ENCODE results near the gene KLRB1.
"Not testable (repeated sequence)": the region's sequence is repeated elsewhere in the genome, so short reads cannot be mapped to it uniquely, and the experiment has no call there.

The KLRB1 gene

DNA sequence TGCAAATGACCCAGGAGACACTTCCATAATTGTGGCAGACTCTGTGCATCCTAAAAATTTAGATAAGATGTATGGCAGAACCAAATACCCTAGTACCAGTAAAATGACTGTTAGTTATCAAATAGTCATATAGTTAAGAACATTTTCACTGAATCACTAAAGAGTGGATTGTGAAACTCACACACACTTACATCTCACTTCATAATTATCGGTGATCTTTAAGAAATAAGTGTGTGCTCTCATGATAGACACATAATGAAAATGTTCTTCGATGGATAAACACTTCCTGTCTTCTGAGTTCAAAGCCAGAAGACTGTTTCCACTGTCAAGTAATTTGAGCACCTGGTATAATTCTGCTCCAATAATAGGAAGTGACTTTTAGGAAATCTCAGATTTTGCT is 19.1 kb upstream of the KLRB1 start:
- no peak overlapping the region for H3K4me3 ChIP-seq (ENCODE audit: low read length)
- DNase-seq (ENCODE audit: low read depth, low spot score), result no peak

DNA sequence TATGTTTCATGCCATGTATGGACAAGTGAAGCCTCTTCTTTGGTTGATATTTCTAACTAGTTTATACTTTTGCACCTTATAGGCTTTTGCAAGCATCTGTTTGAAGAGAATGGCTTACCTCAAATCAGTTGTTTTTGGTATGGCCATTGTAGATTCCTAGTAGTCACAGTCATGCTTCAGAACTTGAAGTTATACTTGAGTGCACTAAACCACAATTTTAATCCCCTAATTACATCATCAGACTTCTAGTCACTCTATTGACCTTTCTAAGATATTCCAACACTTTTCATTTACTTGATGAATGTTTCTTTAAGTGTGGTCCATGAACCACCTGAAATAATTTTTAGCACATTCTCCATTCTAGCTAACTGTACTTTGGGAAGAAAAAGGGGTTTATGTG is 18.6 kb upstream of the KLRB1 start:
- no peak overlapping the region for H3K4me3 ChIP-seq (ENCODE audit: low read length)
- DNase-seq (ENCODE audit: low read depth, low spot score), result no peak

DNA sequence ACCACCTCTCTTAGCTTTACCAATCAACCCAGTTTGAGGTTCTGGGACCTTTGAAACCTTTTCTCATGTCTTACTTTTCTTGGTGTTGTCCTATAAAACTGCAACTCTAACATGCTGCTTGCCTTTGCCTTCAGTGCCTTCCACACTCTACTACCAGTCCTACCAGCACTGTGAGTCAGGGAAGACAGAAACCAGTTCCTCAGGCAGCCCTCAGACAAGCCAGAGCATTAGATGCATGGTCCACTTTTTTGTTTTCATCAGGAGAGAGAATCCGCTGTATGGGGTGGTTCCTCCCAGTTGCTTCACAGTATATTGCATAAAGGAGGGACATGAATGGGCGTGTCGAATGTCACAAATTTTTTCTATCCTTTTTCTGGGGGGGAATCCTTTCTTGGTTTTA is 17.3 kb upstream of the KLRB1 start:
- no peak overlapping the region for H3K4me3 ChIP-seq (ENCODE audit: low read length)
- DNase-seq (ENCODE audit: low read depth, low spot score), result no peak

GRCh38 chr12:9619411-9620179 is 11.9 kb upstream of the KLRB1 start:
- DNase-seq (ENCODE audit: low read depth, low spot score), result no peak
- H3K4me3 ChIP-seq (ENCODE audit: low read length), result no peak overlapping the region

DNA sequence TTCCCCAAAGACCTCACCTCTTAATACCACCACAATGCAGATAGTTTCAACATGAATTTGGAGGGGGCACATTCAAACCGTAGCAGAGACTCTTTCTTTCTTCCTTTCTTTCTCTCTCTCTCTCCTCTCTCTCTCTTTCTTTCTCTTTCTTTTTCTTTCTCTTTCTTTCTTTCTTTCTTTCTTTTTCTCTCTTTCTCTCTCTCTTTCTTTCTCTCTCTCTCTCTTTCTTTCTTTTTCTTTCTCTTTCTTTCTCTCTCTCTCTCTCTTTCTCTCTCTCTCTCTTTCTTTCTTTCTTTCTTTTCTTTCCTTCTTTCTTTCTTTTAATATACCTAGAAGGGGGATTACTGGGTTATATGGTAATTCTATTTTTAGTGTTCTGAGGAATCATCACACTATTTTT is 11.2 kb upstream of the KLRB1 start:
- H3K4me3 ChIP-seq (ENCODE audit: low read length); DNase-seq (ENCODE audit: low read depth, low spot score): not testable (repeated sequence)

- no peak overlapping the region for H3K4me3 ChIP-seq (ENCODE audit: low read length)
These were observed 9.4 kb upstream of the KLRB1 start for GRCh38 chr12:9617124-9617523.

GRCh38 chr12:9615420-9616136 is 7.9 kb upstream of the KLRB1 start:
- peak overlapping the region; percentile 10 for H3K4me3 ChIP-seq (ENCODE audit: low read length)
- DNase-seq (ENCODE audit: low read depth, low spot score), result peak; percentile 74

More at GRCh38 chr12:9617124-9617523, 9.4 kb upstream of the KLRB1 start:
- no peak for DNase-seq (ENCODE audit: low read depth, low spot score)

GRCh38 chr12:9610606-9611005 is 2.9 kb upstream of the KLRB1 start:
- not testable (repeated sequence) for DNase-seq (ENCODE audit: low read depth, low spot score); H3K4me3 ChIP-seq (ENCODE audit: low read length)

GRCh38 chr12:9606736-9607372 is 862 bp downstream of the KLRB1 start:
- DNase-seq (ENCODE audit: low read depth, low spot score), result no peak
- H3K4me3 ChIP-seq (ENCODE audit: low read length), result no peak overlapping the region

DNA sequence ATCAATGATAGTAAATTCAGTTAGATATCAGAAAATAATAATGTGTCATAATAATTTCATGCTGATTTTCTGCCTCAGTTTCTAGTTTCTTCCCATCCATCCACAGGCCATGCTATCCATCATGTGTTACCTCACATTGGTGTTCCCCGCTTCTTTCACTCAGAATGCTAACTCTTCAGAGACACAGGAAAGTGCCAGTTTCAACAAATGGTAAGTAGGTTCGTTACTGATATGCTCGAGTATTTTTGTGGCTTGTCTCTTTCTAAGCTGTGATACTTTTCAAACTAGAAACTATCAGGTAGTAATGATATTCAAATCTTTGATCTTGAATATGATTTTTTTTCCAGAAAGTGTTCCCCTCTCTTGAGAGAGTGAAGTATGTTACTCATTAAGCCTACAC is 1.5 kb downstream of the KLRB1 start:
- no peak for DNase-seq (ENCODE audit: low read depth, low spot score)
- H3K4me3 ChIP-seq (ENCODE audit: low read length), result no peak overlapping the region

DNA sequence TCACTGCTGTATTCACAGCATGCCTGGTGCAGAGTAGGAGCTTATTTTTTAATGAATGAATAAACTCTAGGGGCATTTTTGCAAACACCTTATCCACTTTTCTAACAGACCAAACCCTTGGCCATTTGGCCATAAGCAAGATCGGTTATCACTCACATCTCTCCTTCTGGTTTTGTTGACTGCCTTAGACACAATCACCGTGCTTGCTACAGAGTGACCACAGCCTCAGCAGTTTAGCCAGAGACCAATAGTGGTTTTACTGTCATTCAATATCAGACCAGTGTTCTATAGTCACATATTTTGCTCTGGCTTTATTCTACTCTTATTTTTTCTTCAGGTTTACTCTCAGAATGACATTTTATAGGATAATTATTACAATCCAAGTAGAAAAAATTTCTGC is 2.2 kb downstream of the KLRB1 start:
- no peak overlapping the region for H3K4me3 ChIP-seq (ENCODE audit: low read length)
- DNase-seq (ENCODE audit: low read depth, low spot score), result no peak

GRCh38 chr12:9604287-9604686 is 3.4 kb downstream of the KLRB1 start:
- no peak for DNase-seq (ENCODE audit: low read depth, low spot score)
- no peak overlapping the region for H3K4me3 ChIP-seq (ENCODE audit: low read length)

GRCh38 chr12:9600426-9600825 is 7.3 kb downstream of the KLRB1 start:
- not testable (repeated sequence) for DNase-seq (ENCODE audit: low read depth, low spot score); H3K4me3 ChIP-seq (ENCODE audit: low read length)

DNA sequence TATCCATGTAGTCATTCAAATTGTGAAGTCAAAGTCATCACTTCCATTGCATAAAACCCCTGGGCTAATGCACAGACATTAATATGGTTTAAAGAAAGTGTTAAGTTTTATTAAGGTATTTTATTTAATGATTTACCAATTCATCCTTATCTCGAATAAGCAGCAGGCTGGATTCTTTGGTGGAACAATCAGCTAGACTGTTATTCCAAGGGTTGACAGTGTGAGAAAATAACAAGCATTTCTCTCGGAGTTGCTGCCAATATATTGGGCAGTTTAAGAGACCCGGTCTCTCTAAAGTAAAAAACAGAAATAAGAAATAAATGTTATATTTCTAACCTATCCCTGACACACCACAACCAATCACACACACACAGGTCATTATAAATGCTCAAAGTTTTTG is 9.4 kb downstream of the KLRB1 start:
- no peak for DNase-seq (ENCODE audit: low read depth, low spot score)
- no peak overlapping the region for H3K4me3 ChIP-seq (ENCODE audit: low read length)

GRCh38 chr12:9597365-9597764 is 10.4 kb downstream of the KLRB1 start:
- DNase-seq (ENCODE audit: low read depth, low spot score), result no peak
- H3K4me3 ChIP-seq (ENCODE audit: low read length), result no peak overlapping the region

DNA sequence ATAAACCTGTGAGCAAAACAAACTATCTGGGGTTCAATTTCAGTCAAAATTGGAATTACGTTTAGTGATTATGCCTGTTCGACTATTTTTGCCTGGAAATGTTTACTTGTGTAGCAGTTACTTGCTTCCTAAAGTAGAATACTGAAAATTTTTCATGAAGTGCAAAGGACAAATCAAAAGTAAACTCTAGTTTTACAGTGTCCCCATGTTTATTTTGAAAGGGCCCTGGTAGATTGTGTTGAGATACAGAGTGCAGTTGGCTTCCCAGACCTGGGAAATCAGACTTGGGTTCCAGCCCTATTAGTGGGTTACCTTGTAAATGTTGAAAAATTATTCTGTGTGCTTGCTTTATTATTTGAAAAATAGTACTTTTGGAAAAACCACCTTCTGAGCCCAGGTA is 17.3 kb downstream of the KLRB1 start:
- no peak overlapping the region for H3K4me3 ChIP-seq (ENCODE audit: low read length)

GRCh38 chr12:9588749-9589148 is 19.0 kb downstream of the KLRB1 start:
- H3K4me3 ChIP-seq (ENCODE audit: low read length), result no peak overlapping the region
- no peak for DNase-seq (ENCODE audit: low read depth, low spot score)

More for the DNA sequence above, 17.3 kb downstream of the KLRB1 start:
- DNase-seq (ENCODE audit: low read depth, low spot score), result no peak

DNA sequence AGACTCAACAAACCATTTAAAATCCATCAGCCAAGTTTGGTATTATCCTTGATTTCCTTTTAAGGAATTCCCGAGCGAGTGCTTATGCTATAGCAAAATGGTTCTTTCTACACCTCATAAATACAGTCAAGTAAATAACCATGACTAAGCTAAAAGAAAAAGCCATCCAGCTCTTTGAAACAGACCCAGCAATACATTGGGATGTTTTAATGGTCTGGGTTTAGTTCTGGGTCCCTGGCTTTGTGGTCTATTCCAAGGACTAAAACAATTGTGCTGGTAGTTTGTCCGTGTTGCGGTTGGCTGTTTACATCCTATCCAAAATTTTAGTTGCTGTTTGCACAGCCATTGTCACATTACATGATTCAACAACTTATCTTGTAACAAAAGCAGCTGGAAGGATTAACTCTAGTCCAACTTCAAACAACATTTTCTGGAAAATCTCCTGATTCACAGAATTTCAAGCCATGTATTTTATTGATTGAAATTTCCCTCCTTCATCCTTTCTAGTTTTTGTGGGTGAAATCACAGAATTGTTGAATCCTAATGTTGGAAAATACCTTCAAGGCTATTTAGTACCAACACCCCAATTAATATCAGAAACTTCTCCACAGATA is 19.6 kb downstream of the KLRB1 start:
- DNase-seq (ENCODE audit: low read depth, low spot score), result no peak
- no peak overlapping the region for H3K4me3 ChIP-seq (ENCODE audit: low read length)

- H3K4me3 ChIP-seq (ENCODE audit: low read length); DNase-seq (ENCODE audit: low read depth, low spot score): not testable (repeated sequence)
These were observed 30.0 kb downstream of the KLRB1 start for GRCh38 chr12:9577729-9578128.

- DNase-seq (ENCODE audit: low read depth, low spot score); H3K4me3 ChIP-seq (ENCODE audit: low read length): not testable (repeated sequence)
These were observed 40.6 kb downstream of the KLRB1 start for GRCh38 chr12:9567151-9567550.
